ENCODE results near the gene ACADVL. TPM values are rescaled to one million over a fixed set of nuclear protein-coding genes. Genes with fewer than 3 reads are reported as not detected.

Gene ACADVL
- polyA plus RNA-seq, 1 donor from 2014 or later: 397 TPM

GRCh38 chr17:7218758-7219157 is 980 bp upstream of the ACADVL start:
- TF ChIP-seq SMC3 (conservative IDR thresholded peaks at IDR 0.05; ENCODE audit: poor library complexity): no peak
- TF ChIP-seq EP300 (conservative IDR thresholded peaks at IDR 0.05; ENCODE audit: poor library complexity, severe bottlenecking): no peak
- no peak for TF ChIP-seq TAF1 (IDR thresholded peaks at IDR 0.05; ENCODE audit: low read depth)
- TF ChIP-seq CTCF (IDR thresholded peaks at IDR 0.05; ENCODE audit: poor library complexity, severe bottlenecking): no peak
- TF ChIP-seq POLR2AphosphoS5 (IDR thresholded peaks at IDR 0.05): no peak
- no peak for TF ChIP-seq EZH2 (IDR thresholded peaks at IDR 0.05; ENCODE audit: borderline replicate concordance, insufficient read depth, low read length, poor library complexity, severe bottlenecking)
- TF ChIP-seq MXI1 (conservative IDR thresholded peaks at IDR 0.05; ENCODE audit: poor library complexity, severe bottlenecking): no peak
- no peak for TF ChIP-seq REST (IDR thresholded peaks at IDR 0.05; ENCODE audit: borderline replicate concordance)
- Histone ChIP-seq H3K9me3 (ENCODE audit: low read length) (no peaks in the 10 kb centered on the region), H3K36me3 (ENCODE audit: insufficient read depth, low read length) (no peaks in the 10 kb centered on the region), H3K27ac (ENCODE audit: low read length) (no peak overlapping the region), H3K79me2 (replicated peaks; ENCODE audit: insufficient read depth, low read length) (peaks cover 39% of the 10 kb centered on the region), H2AFZ (ENCODE audit: low read depth, low read length) (no peak overlapping the region), H3K27me3 (ENCODE audit: insufficient read depth, low read depth, low read length) (no peaks in the 10 kb centered on the region), H3K4me3 (ENCODE audit: low read length) (peak overlapping the region; percentile 82), H3K9ac (ENCODE audit: low read length) (peak overlapping the region; percentile 92), H3F3A (ENCODE audit: insufficient read depth, low read length, poor library complexity, severe bottlenecking) (no peaks in the 10 kb centered on the region), H3K4me2 (ENCODE audit: low read length) (no peak overlapping the region), H3K9me2 (ENCODE audit: insufficient read depth, low read length) (no peaks in the 10 kb centered on the region), H4K20me1 (ENCODE audit: insufficient read depth) (no peaks in the 10 kb centered on the region)

GRCh38 chr17:7219229-7219811 is 418 bp upstream of the ACADVL start:
- H4K20me1 ChIP-seq (ENCODE audit: insufficient read depth): no peaks in the 10 kb centered on the region
- peaks cover 39% of the 10 kb centered on the region for H3K79me2 ChIP-seq (replicated peaks; ENCODE audit: insufficient read depth, low read length)
- H3F3A ChIP-seq (ENCODE audit: insufficient read depth, low read length, poor library complexity, severe bottlenecking): no peaks in the 10 kb centered on the region
- H3K27me3 ChIP-seq (ENCODE audit: insufficient read depth, low read depth, low read length): no peaks in the 10 kb centered on the region
- no peaks in the 10 kb centered on the region for H3K36me3 ChIP-seq (ENCODE audit: insufficient read depth, low read length)
- H3K9me2 ChIP-seq (ENCODE audit: insufficient read depth, low read length): no peaks in the 10 kb centered on the region
- H3K4me3 ChIP-seq (ENCODE audit: low read length): peak overlapping the region; percentile 99
- TF ChIP-seq POLR2AphosphoS5 (IDR thresholded peaks at IDR 0.05) (no peak), EZH2 (IDR thresholded peaks at IDR 0.05; ENCODE audit: borderline replicate concordance, insufficient read depth, low read length, poor library complexity, severe bottlenecking) (no peak), EP300 (conservative IDR thresholded peaks at IDR 0.05; ENCODE audit: poor library complexity, severe bottlenecking) (no peak), REST (IDR thresholded peaks at IDR 0.05; ENCODE audit: borderline replicate concordance) (no peak), CTCF (IDR thresholded peaks at IDR 0.05; ENCODE audit: poor library complexity, severe bottlenecking) (no peak), RAD21 (conservative IDR thresholded peaks at IDR 0.05) (no peak), SMC3 (conservative IDR thresholded peaks at IDR 0.05; ENCODE audit: poor library complexity) (no peak), TAF1 (IDR thresholded peaks at IDR 0.05; ENCODE audit: low read depth) (no peak), MXI1 (conservative IDR thresholded peaks at IDR 0.05; ENCODE audit: poor library complexity, severe bottlenecking) (no peak)
- H3K4me2 ChIP-seq (ENCODE audit: low read length): no peak overlapping the region
- H3K9me3 ChIP-seq (ENCODE audit: low read length): no peaks in the 10 kb centered on the region
- H3K27ac ChIP-seq (ENCODE audit: low read length): peak overlapping the region; percentile 34
- H2AFZ ChIP-seq (ENCODE audit: low read depth, low read length): peak overlapping the region; percentile 4
- H3K9ac ChIP-seq (ENCODE audit: low read length): peak overlapping the region; percentile 83
